GM21447 (cell line): Measurements from ENCODE around the gene RAPGEF4.

Experiments used
- ATAC-seq: cut with Tn5 transposase; IDR thresholded peaks from one replicate; pipeline ENCODE4 v1.9.1; 2021; ENCODE audit not compliant: unreplicated experiment

Gene RAPGEF4

DNA sequence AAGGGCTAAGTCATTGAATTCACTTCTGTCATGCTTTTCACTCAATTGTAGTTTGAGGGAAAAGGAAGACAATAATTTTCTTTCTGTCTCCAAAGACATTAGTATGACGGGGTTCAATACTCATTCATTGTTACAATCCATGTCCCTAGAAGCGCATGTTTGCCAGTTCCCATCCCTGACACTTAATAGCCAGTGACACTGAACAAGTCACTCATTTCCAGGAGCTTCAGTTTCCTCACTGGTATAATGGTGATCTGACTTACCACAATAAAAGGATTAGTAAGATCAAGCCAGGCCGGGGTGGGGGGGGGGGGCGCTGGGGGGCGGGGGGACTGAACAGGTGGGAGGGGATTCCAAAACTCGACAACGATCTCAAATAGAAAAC is 195.2 kb downstream of the RAPGEF4 start:
- ATAC-seq: no peak

- no peak for ATAC-seq
Measured at GRCh38 chr2:172931256-172931894, 195.7 kb downstream of the RAPGEF4 start.

DNA sequence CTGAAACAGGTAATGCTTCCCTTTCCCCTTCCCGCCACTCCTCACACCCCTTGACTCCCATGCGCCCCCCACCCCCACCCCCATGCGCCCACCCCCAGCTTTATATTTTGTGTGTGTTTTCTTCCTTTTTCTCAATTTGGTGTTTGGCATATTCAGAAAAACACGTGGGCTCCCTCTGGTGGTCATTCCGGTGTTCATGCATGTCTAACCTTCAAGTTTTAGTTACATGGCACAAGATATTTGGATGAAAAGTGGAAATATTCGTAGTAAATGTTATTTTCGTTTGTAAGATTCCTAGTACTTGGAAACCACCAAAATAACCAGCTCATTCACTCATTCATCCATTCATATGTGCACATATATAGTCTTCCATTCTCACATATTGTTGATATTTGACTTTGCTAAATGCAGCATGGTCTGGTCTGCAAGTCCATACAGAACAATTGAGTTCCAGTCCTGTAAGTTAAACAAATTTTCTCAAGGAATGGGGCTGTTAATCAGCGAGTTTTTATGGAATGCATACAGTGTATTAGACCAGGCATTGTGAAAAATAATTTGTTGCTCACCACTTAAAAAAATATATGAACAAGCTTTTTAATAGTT is 196.4 kb downstream of the RAPGEF4 start:
- no peak for ATAC-seq

- no peak for ATAC-seq
Measured at GRCh38 chr2:172937884-172938712, 202.5 kb downstream of the RAPGEF4 start.

DNA sequence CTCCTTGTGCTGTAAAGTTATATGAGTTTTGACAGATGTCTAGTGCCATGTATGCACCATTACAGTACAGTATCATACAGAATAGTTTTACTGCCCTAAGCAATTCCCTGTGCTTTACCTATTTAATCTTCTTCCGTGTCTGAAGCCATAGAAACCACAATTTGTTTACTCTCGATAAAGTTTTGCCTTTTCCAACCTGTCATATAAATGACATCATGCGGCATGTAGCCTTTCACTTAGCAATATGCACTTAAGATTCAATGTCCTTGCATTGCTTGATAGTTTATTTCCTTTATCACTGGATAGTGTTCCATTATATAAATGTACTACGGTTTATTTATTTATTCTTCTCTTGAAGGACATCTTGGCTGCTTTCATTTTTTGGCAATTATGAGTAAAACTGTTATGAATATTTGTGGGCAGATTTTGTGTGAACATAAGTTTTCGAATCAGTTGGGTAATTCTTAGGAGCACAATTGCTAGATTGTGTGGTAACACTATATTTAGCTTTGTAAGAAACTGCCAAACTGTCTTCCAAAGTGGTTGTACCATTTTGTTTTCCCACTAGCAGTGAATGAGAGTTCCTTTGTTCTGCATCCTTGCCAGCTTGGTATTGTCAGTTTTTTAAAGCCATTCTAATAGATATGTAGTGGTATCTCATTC is 203.2 kb downstream of the RAPGEF4 start:
- no peak for ATAC-seq

DNA sequence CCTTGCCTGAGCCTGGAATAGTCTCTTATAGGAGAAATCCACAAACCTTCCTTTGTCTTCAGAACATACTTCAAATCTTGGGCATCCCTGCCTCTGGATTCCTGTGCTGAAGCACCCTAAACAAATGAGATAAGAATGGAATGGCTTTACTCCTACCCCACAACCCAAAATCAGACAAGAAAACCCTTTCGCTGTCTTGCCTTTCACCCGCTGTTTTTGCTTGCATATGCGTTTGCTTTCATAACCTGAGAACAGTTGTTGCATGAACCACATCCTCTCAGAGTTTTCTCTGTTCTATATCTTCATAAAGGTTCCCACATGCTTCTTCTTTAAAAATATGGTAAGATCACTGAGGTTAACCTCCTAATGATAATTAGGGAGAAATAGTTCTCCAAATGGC is 207.9 kb downstream of the RAPGEF4 start:
- ATAC-seq: no peak

GRCh38 chr2:172944022-172944793 is 208.6 kb downstream of the RAPGEF4 start:
- ATAC-seq: no peak

DNA sequence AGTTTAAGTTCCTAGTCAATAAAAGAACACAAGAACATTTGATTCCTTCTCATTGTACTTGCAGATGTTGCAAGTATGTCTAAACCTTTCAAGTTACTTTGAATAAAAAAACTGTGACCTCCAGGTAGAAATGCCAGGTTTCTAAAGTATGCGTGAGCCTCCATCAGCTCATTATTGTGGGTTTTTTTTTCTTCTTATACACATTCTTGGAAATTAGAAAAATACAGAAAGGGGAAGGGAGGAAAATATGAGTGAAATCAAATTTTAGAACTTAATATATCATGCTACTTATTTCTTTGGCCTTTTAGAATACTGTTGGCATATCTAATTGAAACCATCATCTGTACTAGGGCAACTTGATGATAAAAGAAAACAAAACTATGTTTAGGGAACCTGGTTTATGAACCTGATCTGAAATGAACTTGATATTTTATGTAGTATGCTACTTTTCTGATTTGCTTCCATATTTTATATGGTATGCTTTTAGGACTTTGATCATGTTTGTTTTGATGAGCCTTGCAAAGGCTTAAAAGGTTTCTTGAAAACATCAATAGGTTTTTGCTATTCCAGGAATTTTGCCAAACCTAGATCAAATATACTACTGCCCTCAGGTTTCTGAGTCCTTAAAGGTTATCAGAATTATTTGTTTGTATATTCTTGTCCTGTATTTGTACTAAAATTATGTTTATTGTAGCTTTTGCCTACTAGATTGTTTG is 209.3 kb downstream of the RAPGEF4 start:
- no peak for ATAC-seq

DNA sequence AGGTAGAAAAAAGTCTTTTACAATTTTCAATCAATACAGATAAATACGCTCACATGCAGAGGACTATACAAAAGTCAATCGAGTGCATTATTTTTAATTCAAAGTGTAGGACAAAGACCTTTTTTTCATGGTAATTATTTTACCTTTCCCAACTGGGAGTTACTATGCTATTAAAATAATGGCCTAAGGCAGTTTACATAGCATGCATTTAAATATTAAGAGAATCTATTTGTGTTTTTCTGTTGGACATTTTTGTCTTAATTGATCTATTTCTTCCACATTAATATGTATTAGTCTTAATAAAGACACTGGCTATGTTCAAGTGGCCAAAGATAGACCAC is 209.8 kb downstream of the RAPGEF4 start:
- no peak for ATAC-seq

DNA sequence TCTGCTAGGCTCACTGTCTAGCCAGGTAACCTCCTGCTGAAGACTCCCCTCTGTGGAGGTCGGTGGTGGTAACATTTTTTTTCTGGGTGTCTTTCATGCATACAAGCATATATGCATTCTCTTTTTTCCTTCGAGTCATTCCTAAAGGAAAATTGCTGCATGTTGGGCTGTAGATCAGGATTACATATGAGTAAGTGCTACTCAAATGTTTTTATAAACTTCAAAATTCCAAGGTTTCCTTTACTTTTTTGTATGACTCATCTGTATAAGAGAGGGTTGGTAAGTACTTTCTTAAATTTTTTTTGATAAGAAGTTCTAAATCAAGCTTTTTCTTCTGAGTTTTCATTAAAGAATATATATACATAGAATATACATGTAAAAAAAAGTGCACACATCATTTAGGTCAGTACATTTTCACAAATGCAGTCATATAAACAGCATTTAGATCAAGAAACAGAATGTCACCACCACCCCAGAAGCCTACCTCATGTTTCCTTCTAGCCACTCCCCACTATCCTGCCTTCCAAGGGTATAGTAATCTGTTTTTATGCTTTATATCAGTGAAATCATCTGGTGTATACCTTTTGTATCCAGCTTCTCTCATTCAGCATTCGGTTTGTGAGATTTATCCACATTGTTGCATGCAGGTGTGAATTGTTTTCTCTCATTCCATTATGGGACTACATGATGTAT is 212.0 kb downstream of the RAPGEF4 start:
- ATAC-seq: no peak

GRCh38 chr2:172949522-172949921 is 213.9 kb downstream of the RAPGEF4 start:
- ATAC-seq: no peak

DNA sequence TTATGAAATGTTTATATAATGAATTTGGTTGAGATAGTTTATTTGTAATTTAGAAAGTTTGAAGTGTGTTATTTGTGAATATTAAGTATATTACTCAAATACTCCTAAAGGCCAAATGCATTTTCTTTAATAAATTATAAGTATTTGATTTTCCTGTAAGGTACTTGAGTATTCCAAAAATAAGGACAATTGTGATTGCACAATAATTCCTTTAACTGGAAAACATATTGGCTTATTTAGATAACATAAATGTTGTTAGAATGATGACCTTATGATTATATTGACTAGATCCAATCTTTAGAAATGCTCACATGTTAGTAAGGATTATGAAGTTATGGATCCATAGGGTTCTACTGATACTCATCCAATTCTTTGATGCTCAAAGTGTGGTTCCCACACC is 214.9 kb downstream of the RAPGEF4 start:
- ATAC-seq: no peak

DNA sequence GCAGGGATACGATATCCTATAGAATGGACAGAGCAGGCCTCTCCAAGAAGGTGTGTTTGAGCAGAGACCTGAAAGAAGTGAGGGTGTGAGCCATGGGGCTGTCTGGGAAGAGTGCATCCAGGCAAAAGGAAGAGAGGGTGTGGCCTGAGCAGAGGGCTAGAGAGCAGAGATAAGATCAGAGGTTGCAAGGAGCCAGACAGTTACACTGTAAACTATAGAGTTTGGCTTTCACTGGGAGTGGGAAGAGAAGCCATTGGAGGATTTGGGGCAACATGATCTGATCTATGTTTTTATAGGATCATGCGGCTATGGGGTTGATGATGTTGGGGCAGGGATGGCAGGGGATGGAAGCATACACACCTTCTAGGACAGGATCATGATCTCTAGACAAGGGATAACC is 215.9 kb downstream of the RAPGEF4 start:
- ATAC-seq: no peak

- no peak for ATAC-seq
Measured at GRCh38 chr2:172953411-172953810, 217.8 kb downstream of the RAPGEF4 start.

GRCh38 chr2:172953970-172954852 is 218.6 kb downstream of the RAPGEF4 start:
- ATAC-seq: no peak

GRCh38 chr2:172955587-172955986 is 219.9 kb downstream of the RAPGEF4 start:
- ATAC-seq: no peak

- no peak for ATAC-seq
Measured at GRCh38 chr2:172957734-172958133, 222.1 kb downstream of the RAPGEF4 start.

- no peak for ATAC-seq
Measured at GRCh38 chr2:172962082-172962481, 226.4 kb downstream of the RAPGEF4 start.

DNA sequence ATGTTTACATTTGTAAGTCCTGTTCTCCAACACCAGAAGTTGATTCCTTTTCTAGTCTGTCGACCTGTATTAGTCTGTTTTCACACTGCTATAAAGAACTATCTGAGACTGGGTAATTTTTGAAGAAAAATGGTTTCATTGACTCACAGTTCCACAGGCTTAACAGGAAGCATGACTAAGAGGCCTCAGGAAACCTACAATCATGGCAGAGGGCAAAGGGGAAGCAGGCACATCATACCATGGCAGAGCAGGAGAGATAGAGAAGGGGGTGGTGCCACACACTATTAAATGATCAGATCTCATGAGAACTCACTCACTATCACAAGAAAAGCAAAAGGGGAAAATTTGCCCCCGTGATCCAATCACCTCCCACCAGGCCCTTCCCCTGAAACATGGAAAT is 227.2 kb downstream of the RAPGEF4 start:
- no peak for ATAC-seq
